Activated CD4-positive, alpha-beta T cell treated with anti-CD3 and anti-CD28 coated beads for 4 hours (primary cell): Measurements from ENCODE around the gene TAX1BP3.

ENCODE experiments used
- DNase-seq, 2 donors: peaks; one replicate each; pipeline ENCODE4 v3.0.0-alpha.2; 2020

Gene TAX1BP3

GRCh38 chr17:3657874-3658783, 10.2 kb downstream of the TAX1BP3 start:
- DNase-seq = no peak

- DNase-seq = no peak
These were observed 10.8 kb downstream of the TAX1BP3 start for GRCh38 chr17:3657588-3657869.

- DNase-seq = no peak
These were observed 11.4 kb downstream of the TAX1BP3 start for GRCh38 chr17:3656755-3657587.

GRCh38 chr17:3656353-3656752, 12.0 kb downstream of the TAX1BP3 start:
- no peak for DNase-seq

GRCh38 chr17:3655766-3656165, 12.6 kb downstream of the TAX1BP3 start:
- DNase-seq = no peak

GRCh38 chr17:3647769-3648555, 20.4 kb downstream of the TAX1BP3 start:
- DNase-seq = peak; percentile 29 to 34

DNA sequence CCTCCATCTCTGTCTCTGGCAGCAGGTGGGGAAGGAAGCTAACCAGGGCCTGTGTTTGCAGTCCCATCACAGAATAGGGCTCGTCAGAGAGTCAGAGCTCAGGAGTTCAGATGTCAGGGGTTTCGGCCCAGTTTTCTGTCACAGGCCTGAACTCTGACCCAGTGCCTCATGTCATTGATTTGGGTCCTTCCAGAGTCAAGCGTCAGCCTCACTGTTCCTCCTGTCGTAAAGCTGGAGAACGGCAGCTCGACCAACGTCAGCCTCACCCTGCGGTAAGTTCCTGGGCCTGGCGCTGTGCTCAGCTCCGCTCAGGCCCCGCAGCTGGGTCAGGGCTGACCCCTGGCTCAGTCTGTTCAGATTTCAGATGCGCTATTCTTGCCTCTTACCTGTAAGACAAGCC, 21.1 kb downstream of the TAX1BP3 start:
- DNase-seq = no peak

DNA sequence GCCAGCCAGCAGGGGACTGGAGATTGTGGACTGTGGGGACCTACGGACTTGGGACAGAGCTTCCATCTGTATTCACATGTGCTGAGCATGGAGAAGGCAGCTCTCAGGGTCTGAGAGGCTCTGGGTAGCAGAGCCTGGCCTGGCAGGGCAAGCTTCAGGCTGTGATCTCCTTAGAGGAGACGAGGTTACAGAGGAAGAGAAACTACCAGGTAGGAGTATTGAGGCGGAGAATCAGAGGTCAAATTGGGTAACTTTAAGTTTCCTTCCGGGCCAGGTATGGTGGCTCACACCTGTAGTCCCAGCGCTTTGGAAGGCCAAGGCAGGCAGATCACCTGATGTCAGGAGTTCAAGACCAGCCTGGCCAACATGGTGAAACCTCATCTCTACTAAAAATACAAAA, 23.1 kb downstream of the TAX1BP3 start:
- DNase-seq = no peak

DNA sequence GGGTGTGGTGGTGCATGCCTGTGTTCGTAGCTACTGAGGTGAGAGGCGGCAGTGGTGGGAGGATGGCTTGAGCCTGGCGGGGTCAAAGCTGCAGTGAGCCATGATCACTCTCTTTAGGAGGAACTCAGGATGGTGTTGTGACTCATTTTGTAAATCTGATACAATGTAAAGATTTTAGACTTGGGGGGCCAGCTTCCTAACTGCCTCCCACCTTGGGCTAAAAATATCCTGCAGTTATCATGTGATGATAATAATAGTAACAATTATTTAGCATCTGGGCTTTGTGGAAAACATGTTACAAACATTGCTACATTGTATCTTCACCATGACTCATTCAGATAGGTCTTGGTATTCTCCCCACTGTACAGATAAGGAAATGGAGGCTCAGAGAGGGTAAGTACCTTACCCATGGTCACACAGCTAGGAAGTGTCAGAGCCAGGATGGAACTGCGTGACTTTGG, 24.5 kb downstream of the TAX1BP3 start:
- DNase-seq = no peak

GRCh38 chr17:3641717-3642486, 26.5 kb downstream of the TAX1BP3 start:
- DNase-seq = no peak

- DNase-seq = no peak
These were observed 27.4 kb downstream of the TAX1BP3 start for GRCh38 chr17:3641014-3641413.

- DNase-seq = no peak
These were observed 28.3 kb downstream of the TAX1BP3 start for GRCh38 chr17:3639981-3640596.

GRCh38 chr17:3636908-3637373, 31.4 kb downstream of the TAX1BP3 start:
- DNase-seq = peak in 1 of 2 donors; percentile 16

DNA sequence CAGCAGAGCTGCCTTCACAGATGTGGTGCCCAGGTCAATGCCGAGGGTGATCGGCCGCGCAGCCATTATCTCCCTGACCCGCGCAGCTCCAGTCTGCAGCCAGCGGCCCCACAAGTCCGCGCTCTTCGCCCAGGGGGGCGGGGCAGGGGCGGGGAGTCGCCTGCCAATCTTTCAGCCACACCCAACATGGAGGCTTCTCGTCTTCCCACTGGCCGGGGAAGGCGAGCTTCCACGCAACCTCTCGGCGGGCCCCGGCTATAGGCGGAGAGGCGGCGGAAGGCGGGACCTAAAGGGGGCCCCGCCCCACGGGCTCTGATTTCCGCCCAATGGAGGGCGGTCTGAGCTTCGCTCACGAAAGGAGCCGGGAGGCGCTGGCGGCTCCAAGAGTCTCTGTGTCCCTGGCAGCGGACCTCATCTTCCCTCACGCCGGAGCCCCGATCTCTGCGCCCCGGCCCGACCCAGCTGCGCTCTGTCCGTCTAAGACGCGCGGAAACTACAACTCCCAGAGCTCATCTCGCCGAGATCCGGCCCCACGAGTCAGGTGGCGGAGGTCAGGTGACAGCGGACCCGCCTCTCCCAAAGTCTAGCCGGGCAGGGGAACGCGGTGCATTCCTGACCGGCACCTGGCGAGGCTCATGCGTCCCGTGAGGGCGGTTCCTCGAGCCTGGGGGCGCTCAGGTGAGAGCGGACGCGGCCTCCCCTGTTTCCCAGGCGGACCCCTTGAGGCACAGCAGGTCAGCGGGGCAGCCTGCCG, 32.0 kb downstream of the TAX1BP3 start, which contains the start of the genes CTNS and SHPK:
TSS of gene CTNS (plus strand) at position 607 of the 754 bp plus-strand sequence. CDS start 3,447 bp downstream, outside the sequence.
TSS of gene SHPK (minus strand) at position 97 of the 754 bp plus-strand sequence. CDS start at position 66, 31 bp downstream.
- peak; percentile 93 to 94 for DNase-seq

GRCh38 chr17:3635474-3636153, 32.8 kb downstream of the TAX1BP3 start:
- no peak for DNase-seq

GRCh38 chr17:3632287-3632686, 36.1 kb downstream of the TAX1BP3 start:
- no peak for DNase-seq

DNA sequence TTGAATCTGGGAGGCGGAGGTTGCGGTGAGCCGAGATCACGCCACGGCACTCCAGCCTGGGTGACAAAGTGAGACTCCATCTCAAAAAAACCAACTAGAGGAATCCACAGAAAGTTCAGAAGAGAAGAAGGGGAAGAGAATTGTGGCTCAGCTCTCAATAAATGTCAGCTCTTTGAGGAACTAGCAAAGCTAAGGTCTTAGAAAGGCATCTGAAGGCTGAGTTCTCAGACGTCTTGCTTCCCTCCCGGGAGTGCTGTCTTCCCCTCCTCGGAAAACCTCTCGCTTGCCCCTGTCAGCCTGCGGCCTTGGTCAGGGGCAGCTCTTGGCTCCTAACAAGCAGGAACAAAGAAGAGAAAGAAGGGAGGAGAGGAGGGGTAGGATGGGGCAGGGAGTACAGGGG, 37.6 kb downstream of the TAX1BP3 start:
- no peak for DNase-seq

DNA sequence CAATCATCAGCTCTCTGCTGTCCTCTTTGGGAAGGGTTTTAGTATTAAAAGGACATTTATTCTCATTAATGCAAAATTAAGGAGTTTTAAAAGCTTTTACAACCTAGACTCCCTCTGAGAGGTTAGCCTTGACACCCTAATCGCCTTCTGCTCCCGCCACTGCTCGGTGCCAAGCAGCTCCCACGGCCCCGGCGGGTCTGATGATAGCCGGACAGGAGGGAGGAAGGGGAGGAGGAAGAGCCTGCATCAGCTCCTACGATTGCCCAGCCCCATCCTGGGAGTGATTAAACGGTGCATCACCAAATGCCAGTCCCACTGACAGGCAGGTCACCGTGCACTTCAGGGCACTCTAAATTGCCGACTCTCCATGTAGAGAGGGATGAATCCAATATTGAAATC, 40.6 kb downstream of the TAX1BP3 start:
- DNase-seq = no peak

- DNase-seq = no peak
These were observed 41.3 kb downstream of the TAX1BP3 start for GRCh38 chr17:3626831-3627768.
